HG03066 (cell line): ENCODE measurements around the gene PERM1.

ENCODE experiments used
- ATAC-seq: cut with Tn5 transposase; IDR thresholded peaks from one replicate; pipeline ENCODE4 v1.9.1; 2021; ENCODE audit warnings: low read depth; ENCODE audit not compliant: unreplicated experiment

PERM1 gene

GRCh38 chr1:938088-938683 lies 43.7 kb downstream of the PERM1 start:
- ATAC-seq = no peak

DNA sequence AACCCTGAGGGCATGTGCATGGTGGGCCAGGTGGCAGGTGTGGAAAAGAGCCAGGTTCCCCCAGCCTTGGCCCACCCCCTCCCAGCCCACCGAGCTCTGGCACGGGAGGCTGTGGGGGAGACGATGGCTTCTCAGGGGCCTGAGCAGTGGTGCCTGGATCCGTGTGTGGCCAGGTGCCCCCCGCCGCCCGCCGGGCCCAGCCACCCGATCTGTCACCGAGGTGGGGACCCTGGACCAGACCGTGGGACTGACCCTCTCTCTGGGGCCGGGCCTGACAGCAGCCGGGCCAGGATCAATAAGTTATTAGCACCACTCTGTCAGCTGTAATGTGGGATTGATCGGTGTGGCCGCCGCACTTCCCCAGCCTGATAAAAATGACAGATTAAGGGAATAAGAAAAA lies 44.4 kb downstream of the PERM1 start:
- ATAC-seq = no peak

DNA sequence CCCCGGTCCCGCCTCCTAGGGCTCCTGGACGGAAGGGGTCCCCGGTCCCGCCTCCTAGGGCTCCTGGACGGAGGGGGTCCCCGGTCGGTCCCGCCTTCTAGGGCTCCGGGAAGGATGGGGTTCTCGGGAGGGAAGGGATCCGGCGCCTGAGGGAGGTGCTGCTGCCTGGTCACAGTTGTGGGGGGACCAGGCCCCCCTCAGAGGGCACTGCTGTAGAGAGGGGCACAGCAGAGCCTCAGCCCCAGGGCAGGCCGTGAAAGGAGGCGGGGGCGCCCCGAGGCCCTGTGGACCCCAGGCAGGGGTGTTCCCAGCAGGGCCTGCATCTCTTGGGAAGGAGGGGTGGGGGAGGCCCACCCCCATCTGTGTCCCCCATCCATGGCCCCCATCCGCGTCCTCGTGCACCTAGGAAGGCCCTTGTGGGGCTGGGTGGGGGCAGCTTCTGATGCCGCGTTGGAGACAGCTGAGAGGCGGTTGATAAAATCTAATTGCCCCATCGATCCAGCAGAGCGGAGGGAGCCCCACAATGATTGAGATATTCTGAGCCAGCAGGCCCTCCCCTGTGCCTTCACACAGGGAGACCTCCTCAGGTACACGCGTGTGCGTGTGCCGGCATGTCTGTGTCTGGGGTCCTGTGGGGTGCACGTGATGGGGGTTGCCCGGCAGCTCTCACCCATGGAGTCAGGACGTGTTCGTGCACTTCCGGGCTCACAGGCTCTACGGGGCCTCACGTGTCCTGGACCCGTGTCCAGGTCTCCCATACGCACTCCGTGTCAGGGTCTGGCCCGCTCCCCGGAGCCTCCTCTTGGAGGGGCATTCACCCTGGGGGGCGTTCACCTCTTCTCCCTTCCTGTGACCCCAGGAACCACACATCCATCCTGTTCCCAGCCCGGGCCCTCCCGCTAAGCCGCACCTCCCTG lies 45.3 kb downstream of the PERM1 start:
- ATAC-seq = no peak

DNA sequence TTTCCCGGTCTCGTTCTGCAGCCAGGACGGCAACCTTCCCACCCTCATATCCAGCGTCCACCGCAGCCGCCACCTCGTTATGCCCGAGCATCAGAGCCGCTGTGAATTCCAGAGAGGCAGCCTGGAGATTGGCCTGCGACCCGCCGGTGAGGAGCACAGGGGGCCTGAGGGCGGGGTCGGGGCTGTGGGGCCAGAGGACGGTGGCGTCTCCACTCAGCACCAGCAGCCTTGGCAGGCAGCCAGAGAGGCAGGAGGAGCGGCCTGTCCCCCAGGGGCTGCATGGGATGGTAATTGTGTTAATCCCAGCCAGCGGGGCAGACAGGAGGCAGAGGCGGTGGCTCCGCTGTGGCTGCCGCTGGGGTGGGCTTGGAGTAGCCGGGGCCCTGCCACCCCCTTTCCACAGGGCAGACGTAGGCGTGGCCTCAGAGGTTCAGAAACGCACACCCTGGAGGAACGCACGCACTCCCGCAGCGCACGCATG lies 46.1 kb downstream of the PERM1 start:
- no peak for ATAC-seq

- ATAC-seq = no peak
Measured at GRCh38 chr1:934991-935750, 46.7 kb downstream of the PERM1 start.

DNA sequence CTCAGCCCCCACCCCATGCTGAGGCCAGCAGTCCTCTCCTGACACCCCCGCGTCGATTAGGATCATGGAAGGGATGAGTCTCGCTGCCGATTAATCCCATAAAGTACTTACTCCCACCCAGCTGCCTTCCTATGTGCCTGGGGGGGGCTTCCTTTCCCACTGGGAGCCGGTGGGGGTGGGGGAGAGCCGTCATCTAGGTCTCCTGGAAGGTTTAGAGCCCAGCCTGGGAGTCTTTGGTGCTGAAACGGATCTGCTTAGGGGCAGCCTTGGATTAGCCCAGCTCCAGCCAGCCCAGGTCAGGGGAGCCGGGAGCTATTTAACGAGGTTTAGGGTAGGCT lies 48.3 kb downstream of the PERM1 start:
- ATAC-seq = no peak

DNA sequence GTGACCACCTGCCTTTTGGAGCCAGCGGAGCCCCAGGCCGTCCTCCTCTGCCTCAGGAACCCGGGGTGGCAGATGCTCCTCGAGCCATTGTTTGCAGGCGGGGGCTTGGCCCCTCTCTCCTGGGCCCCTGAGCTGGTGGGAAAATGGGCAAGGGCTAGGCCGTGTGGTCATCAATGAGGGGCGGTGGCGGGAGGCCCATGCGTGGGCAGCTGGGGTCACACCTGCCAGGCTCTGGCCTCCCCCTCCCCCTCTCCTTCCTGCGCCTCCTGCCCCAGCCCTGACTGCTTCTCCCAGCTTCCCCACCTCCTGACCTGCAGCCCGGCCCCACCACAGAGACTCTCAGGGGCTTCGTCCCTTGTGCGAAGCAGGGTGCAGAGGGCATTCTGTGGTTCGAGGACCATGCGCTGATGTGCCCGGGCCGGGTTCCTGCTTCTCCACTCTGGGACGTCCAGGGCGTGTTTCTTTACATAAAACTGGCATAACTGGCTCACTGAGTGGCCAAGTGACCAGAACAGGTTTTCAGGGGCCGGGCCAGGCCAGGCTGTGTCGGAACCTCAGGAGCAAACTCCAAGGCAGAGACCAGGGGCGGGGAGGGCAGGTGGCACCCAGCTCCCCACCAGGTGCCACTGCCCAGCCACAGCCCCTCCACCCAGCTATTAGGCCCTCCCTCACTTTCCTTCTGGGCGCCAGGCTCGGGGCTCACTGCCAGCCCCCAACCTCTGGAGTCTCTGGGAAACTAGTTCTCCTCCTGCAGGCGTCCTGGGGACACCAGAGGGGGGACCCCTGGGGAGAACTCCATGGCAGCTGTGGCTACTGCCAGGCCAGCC lies 48.9 kb downstream of the PERM1 start:
- ATAC-seq = no peak

DNA sequence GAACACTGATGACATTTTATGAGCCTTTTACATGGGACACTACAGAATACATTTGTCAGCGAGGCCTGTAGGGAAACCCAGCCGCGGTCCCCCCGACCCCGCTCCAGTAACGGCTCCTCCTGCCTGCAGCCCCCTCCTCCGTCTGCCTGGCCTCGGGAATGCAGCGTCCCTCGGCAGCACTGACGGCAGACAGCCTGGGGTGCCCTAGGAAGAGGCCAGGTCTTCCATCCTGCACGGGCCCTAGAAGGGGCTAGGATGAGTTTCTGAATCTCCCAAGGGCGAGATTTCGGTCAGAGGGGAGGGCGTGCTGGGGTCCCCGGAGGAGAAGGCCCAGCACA lies 49.8 kb downstream of the PERM1 start:
- no peak for ATAC-seq

GRCh38 chr1:931380-932172 lies 50.3 kb downstream of the PERM1 start:
- ATAC-seq = no peak

- ATAC-seq = no peak
Measured at GRCh38 chr1:930633-931138, 51.2 kb downstream of the PERM1 start.

DNA sequence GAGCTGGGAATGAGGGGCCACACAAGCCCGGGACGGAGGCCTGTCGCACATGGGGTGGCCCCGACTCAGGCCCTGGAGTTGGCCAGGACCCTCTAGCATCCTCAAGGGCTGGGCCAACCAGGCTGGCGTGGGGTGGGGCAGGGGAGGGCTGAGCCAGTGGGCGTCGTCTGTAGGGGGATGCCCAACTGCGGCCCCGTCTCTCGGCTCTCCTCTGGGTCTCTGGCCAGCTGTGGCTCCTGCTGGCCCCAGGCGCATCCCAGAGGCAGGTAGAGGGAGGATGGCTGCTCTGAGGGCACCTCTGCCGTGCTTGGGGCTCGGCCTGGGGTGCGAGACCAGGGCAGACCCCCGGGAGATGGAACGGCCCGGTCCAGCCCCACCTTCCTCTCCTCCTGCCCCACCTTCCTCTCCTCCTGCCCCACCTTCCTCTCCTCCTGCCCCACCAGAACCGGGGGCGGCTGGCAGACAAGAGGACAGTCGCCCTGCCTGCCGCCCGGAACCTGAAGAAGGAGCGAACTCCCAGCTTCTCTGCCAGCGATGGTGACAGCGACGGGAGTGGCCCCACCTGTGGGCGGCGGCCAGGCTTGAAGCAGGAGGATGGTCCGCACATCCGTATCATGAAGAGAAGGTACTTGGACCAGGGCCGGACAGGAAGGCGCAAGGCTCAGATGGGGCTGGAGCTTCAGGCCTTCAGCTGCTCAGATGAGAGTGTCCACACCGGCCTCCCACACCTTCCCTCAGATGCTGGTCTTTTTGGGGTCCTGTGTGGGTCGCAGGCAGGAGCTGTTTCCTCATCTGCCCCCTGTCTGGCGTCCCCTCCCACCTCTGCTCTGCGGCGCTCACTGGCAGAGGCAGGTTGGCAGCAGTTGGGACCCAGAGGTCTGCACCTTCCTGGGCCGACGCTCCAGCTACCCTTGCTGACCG lies 51.9 kb downstream of the PERM1 start:
- no peak for ATAC-seq

DNA sequence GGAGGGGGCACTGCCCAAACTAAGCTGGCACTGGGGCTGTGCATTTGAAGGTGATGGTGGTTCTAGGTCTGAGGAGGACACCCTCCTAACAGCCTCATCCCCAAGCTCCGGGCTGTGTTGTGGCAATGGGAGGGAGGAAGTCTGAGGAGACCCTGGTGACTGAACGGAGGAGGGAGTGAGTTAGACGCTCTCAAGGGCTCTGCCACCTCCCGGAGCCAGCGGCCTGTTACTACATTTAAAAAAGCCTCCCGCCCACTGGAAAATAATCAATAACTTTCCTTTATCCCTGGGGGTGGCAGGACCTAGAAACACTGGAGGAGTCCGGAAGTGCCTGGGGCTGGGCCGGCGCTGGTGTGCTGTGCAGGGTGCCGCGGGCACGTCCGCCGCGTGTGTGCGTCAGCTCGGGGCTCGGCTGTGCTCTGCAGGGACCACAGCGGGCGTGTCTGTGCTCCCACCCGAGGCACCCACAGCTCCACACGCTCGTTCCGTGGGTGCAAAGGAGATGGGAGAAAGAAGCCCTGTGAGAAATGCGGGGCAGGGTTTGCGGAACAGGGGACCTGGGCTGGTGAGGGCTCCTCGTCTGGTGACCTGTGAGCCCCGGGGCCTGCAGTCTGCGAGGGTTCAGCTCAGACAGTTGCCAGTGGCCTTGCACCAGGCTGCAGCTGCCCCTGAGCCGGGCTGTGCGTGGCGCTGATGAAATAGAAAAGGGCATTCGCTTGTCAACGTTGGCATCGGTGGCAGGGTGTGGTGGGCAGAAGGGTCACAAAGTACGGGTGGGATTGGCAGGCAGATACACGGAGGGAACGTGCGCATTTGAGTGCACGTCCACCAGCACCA lies 52.9 kb downstream of the PERM1 start:
- ATAC-seq = no peak

DNA sequence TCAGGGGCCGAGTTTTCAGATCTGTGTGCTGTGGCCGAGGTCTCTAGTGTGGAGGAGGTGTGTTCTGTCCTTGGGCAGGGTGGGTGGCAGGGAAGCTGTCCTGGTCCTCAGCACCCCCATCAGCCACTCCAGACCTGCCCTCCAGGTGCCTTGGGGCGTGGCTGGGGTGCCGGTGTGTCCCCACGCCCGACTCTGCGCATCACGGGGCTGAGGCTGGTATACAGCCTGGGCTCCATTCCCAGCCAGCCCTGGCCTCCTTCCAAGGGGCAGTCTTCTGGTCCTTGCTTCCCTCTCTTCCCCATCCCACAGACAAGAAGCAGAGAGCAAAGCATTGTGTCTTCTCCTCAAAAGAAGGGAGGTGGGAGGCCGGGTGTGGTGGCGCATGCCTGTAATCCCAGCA lies 54.1 kb downstream of the PERM1 start:
- no peak for ATAC-seq

DNA sequence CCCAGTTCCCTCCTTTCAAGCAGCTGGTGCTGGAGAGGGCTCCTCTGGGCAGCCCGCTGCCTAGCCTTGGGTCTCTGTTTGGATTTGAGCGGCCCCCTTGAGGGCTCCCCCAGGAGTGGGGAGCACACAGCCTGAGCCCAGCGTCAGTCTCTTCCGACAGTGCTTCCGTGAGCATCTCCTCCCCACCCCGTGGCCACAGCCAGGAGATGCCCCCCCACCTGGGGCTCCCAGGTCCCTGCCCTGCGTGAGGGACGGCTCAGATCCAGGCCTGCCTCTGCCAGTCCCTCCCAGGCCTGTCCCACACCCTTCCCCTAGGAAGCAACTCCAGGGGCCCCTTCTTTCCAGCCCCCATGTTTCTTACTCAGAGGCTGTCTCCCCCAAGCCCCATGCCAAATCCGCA lies 54.7 kb downstream of the PERM1 start:
- no peak for ATAC-seq

GRCh38 chr1:925561-926421 lies 56.1 kb downstream of the PERM1 start:
- ATAC-seq = no peak
